K562 (cell line): ENCODE measurements around the gene SP2. TPM values are rescaled to one million over a fixed set of nuclear protein-coding genes. Genes with fewer than 3 reads are reported as not detected.
A peak's percentile ranks its signal among the peaks of the same experiment; 100 is the strongest.

Source experiments
- BRD9 ChIP-seq: fragments of 450-650 bp; IDR thresholded peaks from 2 replicates; pipeline ENCODE4 v1.6.1; 2018; ENCODE audit warnings: low read depth; ENCODE audit not compliant: partially characterized antibody
- DNMT1 ChIP-seq: fragments of 450-650 bp; IDR thresholded peaks from 2 replicates; pipeline ENCODE4 v1.6.1; 2016; ENCODE audit warnings: antibody characterized with exemption, mild to moderate bottlenecking
- E2F8 ChIP-seq: fragments of 450-650 bp; IDR thresholded peaks from 2 replicates; pipeline ENCODE4 v1.7.1; 2018; ENCODE audit warnings: mild to moderate bottlenecking, low read depth; ENCODE audit not compliant: partially characterized antibody
- HNRNPK ChIP-seq: fragments of 200-400 bp; formaldehyde crosslinking; IDR thresholded peaks from one replicate; pipeline ENCODE4 v1.6.1; 2018; ENCODE audit warnings: mild to moderate bottlenecking, low read depth, low read length; ENCODE audit not compliant: poor library complexity, severe bottlenecking
- KDM4B ChIP-seq, 2 experiments: fragments of 450-650 bp in 1 of 2; sonication (generic) in 1 of 2; IDR thresholded peaks; 2 replicates each; pipeline ENCODE4 v1.6.1; 2016 to 2017; ENCODE audit warnings: borderline replicate concordance in 2 of 2, antibody characterized with exemption in 1 of 2, low read depth in 1 of 2, mild to moderate bottlenecking in 1 of 2
- POLR3G ChIP-seq: IDR thresholded peaks from 2 replicates; pipeline ENCODE4 v1.6.1; 2011; ENCODE audit not compliant: insufficient read length, insufficient replicate concordance; ENCODE audit errors: extremely low read depth
- RAD21 ChIP-seq, 2 experiments: fragments of 250-450 bp in 1 of 2; fragments of 450-650 bp in 1 of 2; sonication (Bioruptor Pico) in 1 of 2; formaldehyde crosslinking in 1 of 2; IDR thresholded peaks in 1 of 2; conservative IDR thresholded peaks in 1 of 2; 2 replicates each; pipeline versions ENCODE4 v1.4.0 to v1.8.0; 2020 to 2022; ENCODE audit warnings: mild to moderate bottlenecking in 2 of 2, moderate library complexity in 1 of 2
- RB1 ChIP-seq: fragments of 450-650 bp; IDR thresholded peaks from 2 replicates; pipeline ENCODE4 v1.6.1; 2017; ENCODE audit warnings: low read depth, mild to moderate bottlenecking
- SMARCA4 ChIP-seq: fragments of 450-650 bp; IDR thresholded peaks from 2 replicates; pipeline ENCODE4 v1.6.1; 2016
- TCFL5 ChIP-seq: fragments of 250-450 bp; sonication (Bioruptor Pico); conservative IDR thresholded peaks from 2 replicates; pipeline ENCODE4 v1.6.1; 2021; ENCODE audit warnings: mild to moderate bottlenecking, moderate library complexity, matching md5 sums
- TSC22D4 ChIP-seq: fragments of 450-650 bp; IDR thresholded peaks from 2 replicates; pipeline ENCODE4 v1.6.1; 2016; ENCODE audit warnings: missing genetic modification characterization, missing biosample characterization, control low read depth
- USF2 ChIP-seq: sonication (generic); formaldehyde crosslinking; IDR thresholded peaks from 2 replicates; pipeline ENCODE4 v1.5.0; 2020; ENCODE audit warnings: missing genetic modification reagents
- ZBTB33 ChIP-seq: sonication (generic); formaldehyde crosslinking; IDR thresholded peaks from 2 replicates; pipeline ENCODE4 v1.8.1; 2023; ENCODE audit warnings: mild to moderate bottlenecking, missing genetic modification reagents
- ZKSCAN3 ChIP-seq: fragments of 250-450 bp; sonication (Bioruptor Pico); IDR thresholded peaks from 2 replicates; pipeline ENCODE4 v1.4.0; 2020
- ZNF41 ChIP-seq: fragments of 250-450 bp; sonication (Bioruptor Pico); conservative IDR thresholded peaks from 2 replicates; pipeline ENCODE4 v1.4.0; 2020; ENCODE audit warnings: mild to moderate bottlenecking
- polyA plus RNA-seq, 8 experiments: library from polyadenylated mRNA; depleted of rRNA in 4 of 8; stranded (reverse) in 5 of 8; unstranded in 3 of 8; fragments of >200 nt; fragmentation: Nextera tagmentation in 2 of 8; fragmentation: Illumina TruSeq in 1 of 8; extraction: Ambion mirVana in 2 of 8; extraction: Trizol in 1 of 8; gene quantifications; 2 replicates each; pipeline versions ENCODE4 v1.2.1 to v1.2.3, GENCODE V29; 2011 to 2014; ENCODE audit warnings: inconsistent platforms in 1 of 8, missing spikeins in 1 of 8
- total RNA-seq, 7 experiments: library from RNA; depleted of rRNA in 6 of 7; stranded (reverse); fragments of >200 nt in 6 of 7; fragmentation: Illumina TruSeq in 2 of 7; extraction: Trizol in 2 of 7; gene quantifications; 2 replicates each; pipeline versions ENCODE4 v1.2.1 to v1.2.3, GENCODE V29; 2011 to 2021; ENCODE audit warnings: low replicate concordance in 1 of 7
- TF ChIP-seq, protein P1 (sequence below): IDR thresholded peaks from 2 replicates; pipeline ENCODE4 v1.6.1; 2011; ENCODE audit not compliant: insufficient read length; ENCODE audit errors: extremely low read depth
- TF ChIP-seq, protein P2 (sequence below): fragments of 450-650 bp; formaldehyde crosslinking; IDR thresholded peaks from 2 replicates; pipeline ENCODE4 v1.4.0; 2020; ENCODE audit warnings: mild to moderate bottlenecking, mixed read lengths
- TF ChIP-seq, protein P3 (sequence below): sonication (generic); formaldehyde crosslinking; IDR thresholded peaks from 2 replicates; pipeline ENCODE4 v1.9.0; 2022; ENCODE audit warnings: mild to moderate bottlenecking, missing genetic modification reagents

SP2 gene
- total and polyA plus RNA-seq, 9 of the 15 experiments (the other 6 are each of a cell fraction or from before 2014, with no cell fraction given): 0.77 to 22.3 (median 2.3) TPM

DNA sequence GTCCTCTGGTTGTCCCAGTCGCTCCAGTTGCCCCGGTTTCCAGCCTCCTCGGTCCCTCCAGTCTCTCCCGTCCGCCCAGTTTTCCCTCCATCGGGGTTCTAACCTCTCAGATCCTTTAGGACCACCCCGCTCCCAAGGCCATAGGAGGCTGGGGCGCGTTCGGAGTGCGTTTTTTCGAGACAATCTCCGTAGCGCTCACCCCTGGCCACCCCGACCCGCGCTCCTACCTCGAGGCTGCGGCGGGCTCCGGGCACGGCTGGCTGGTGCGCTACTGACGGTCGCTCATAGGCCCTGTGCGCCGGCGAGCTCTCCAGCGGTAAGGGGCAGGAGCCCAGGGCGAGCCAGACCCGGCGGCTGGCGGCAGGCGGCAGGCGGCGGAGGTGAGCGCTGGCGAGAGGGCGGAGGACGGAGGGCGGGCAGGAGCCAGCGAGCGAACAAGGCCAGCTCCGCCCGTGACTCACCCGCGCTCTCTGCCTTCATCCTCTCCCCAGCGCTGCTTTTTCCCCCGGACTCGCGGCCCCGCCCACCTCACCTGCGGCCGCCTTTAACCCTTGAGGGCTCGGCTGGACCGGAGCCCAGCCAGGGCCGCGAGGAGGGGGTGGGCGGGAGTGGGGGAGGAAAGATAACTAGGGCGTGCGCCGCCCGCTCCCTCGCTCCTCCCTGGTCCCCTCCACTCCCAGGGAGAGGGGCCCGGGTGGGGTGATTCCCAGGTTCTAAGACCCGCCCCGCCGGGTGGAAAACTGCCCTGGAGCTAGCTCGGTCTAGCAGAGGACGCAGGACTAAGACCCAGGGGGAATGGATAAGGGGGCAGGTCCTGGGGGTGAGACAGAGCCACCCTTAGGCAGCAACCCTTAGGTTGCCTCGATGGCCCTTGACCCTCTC lies 45.1 kb upstream of the SP2 start, which contains the start of gene SP6 (continued):
- TF ChIP-seq E2F8: no peak
- no peak for TF ChIP-seq TCFL5 (CRISPR knock-in tag)
- no peak for TF ChIP-seq TSC22D4
- peak; percentile 37 to 44; a peak in 3 of 4 replicates for TF ChIP-seq RAD21 (CRISPR knock-in tag; conservative IDR thresholded peaks at IDR 0.05 in 1 of 2, IDR thresholded peaks at IDR 0.05 in 1 of 2)
- TF ChIP-seq, protein P1, sequence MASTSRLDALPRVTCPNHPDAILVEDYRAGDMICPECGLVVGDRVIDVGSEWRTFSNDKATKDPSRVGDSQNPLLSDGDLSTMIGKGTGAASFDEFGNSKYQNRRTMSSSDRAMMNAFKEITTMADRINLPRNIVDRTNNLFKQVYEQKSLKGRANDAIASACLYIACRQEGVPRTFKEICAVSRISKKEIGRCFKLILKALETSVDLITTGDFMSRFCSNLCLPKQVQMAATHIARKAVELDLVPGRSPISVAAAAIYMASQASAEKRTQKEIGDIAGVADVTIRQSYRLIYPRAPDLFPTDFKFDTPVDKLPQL: no peak
- TF ChIP-seq POLR3G: no peak
- TF ChIP-seq, protein P2, sequence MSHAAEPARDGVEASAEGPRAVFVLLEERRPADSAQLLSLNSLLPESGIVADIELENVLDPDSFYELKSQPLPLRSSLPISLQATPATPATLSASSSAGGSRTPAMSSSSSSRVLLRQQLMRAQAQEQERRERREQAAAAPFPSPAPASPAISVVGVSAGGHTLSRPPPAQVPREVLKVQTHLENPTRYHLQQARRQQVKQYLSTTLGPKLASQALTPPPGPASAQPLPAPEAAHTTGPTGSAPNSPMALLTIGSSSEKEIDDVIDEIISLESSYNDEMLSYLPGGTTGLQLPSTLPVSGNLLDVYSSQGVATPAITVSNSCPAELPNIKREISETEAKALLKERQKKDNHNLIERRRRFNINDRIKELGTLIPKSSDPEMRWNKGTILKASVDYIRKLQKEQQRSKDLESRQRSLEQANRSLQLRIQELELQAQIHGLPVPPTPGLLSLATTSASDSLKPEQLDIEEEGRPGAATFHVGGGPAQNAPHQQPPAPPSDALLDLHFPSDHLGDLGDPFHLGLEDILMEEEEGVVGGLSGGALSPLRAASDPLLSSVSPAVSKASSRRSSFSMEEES (CRISPR knock-in tag): no peak
- TF ChIP-seq HNRNPK: no peak
- no peak for TF ChIP-seq ZNF41 (CRISPR knock-in tag)
- no peak for TF ChIP-seq BRD9
- no peak for TF ChIP-seq USF2 (CRISPR knock-in tag)
- TF ChIP-seq RB1: peak; percentile 68; the same call in 1 of the 2 replicates
- TF ChIP-seq DNMT1: no peak
- no peak for TF ChIP-seq KDM4B (IDR thresholded peaks at IDR 0.05; ENCODE audit: borderline replicate concordance in 2 of 2, low read depth in 1 of 2)
- TF ChIP-seq ZKSCAN3 (CRISPR knock-in tag): no peak
- TF ChIP-seq, protein P3, sequence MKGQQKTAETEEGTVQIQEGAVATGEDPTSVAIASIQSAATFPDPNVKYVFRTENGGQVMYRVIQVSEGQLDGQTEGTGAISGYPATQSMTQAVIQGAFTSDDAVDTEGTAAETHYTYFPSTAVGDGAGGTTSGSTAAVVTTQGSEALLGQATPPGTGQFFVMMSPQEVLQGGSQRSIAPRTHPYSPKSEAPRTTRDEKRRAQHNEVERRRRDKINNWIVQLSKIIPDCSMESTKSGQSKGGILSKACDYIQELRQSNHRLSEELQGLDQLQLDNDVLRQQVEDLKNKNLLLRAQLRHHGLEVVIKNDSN (CRISPR knock-in tag): no peak
- peak; percentile 20; the same call in 1 of the 2 replicates for TF ChIP-seq ZBTB33 (CRISPR knock-in tag)
- no peak for TF ChIP-seq SMARCA4
